ENCODE data around the gene VIPR1.
"Not testable (repeated sequence)": the region's sequence is repeated elsewhere in the genome, so short reads cannot be mapped to it uniquely, and the experiment has no call there.

VIPR1 gene

DNA sequence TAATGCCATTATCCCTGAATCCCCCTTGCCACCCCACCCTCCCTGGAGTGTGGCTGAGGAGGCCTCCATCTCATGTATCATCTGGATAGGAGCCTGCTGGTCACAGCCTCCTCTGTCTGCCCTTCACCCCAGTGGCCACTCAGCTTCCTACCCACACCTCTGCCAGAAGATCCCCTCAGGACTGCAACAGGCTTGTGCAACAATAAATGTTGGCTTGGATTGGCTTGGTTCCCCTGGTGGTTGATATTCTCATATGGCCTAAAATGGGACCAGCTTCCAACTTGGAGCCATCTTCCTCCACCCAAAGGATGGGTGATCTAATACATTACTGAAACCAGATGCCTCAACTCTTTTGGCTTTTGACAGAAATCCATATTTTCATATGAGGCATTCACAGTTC, 34.9 kb downstream of the VIPR1 start:
- DNase-seq, result no peak

- DNase-seq, result peak; percentile 10
Measured at GRCh38 chr3:42539871-42540714, 37.6 kb downstream of the VIPR1 start.

DNA sequence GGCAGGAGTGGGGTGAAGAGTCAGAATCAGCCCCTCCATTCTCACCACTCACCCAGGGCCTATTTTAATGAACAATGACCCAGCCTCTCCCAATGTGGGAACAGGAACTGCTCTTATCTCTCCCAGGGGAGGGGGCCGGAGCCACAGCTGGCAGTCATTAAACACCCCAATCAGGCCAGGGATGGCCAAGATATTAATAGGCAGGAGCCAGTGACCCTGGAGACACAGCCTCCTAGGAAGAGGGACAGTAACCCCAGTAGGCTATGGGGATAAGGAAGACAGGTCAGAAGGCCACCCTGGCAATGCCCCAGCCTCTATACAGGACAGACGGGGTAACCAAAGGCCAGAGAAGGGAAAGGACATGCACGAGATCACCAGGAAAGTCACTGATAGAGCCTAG, 38.6 kb downstream of the VIPR1 start:
- no peak for DNase-seq

DNA sequence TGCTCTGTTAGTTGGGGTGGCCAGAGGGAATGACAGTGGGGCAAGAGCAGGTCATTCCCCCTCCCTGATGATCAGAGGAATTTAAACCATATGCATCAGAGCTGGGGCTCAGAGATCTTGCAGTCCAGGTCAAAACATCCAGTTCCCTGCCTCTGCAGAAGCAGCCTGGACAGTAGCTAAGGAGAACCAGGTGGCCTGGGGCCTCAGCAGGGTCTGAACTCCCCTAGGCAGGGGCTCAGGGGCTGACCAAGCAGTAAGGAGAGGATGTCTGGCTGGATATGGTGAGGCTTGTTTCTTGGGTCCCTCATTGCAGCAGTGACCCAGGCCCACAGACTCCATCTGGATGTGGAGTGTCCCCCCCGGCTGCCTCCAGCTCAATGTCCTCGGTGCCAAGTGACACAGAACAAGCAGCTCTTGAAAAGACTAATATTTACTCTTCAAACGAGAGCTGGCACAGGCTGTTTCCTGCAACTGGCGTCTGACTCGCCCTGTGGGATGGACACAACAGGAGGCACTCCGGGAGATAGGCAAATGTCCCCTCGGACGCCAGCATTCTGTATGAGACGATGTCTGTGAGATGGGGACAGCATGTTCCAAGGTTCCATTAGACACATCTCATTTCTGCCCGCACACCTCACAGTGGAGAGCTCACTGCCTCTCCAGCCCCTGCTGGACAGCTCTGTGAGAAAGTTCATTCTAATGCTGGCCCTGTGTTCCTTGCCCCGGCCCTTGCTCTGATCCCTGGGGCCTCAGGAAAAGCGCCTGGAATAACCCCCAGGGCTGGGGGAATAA, 42.2 kb downstream of the VIPR1 start:
- DNase-seq, result no peak

DNA sequence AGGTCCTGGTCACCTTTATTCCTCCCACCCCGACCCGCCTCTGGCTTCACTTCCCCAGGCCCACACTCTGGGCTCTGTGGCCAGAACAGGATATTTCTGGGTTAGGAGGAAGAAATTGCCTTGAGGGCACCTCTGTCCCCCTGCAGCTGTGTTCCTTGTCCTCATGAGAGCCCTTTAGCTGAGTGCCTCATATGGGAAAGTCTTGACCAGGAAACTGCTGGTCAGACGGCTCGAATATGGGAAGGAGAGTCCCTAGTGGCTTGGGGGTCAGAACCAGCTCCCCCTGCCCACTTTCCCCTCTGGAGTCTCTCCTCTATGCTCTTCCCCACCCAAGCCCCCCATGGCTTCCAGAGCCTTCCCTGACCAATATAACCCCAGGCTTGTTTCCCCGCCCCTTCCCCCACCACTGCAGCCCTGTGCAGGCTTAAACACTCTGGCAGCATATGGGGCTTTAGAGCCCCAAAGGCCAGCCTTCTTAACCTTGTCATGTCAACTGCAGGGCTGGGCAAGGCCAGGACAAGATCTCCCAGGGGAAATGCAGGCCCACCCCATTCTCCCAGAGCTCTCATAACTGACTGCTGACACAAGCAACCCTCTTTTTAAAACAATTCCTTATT, 42.9 kb downstream of the VIPR1 start:
- DNase-seq, result no peak

DNA sequence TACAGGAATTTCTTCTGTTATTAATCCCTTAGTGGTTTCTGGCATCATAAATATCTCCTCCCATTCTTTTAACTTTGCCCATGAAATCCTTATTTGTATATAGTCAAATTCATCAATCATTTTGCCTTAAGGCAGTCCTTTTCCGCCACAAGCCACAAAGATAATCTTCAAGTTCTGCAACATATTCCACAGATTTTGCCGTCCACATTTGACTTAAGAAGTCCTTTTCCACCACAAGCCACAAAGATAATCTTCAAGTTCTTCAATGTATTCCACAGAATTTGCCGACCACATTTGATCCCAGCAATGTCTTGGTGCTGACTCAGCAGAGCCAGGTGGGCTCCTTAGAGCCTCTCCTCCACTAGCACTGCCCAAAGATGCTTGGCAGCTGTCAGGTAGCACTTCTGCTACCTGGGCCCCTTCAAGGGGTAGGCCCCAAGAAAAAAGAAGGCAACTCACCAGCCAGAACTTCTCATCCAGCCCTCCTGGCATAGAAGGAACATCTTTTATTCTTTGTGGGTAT, 44.3 kb downstream of the VIPR1 start:
- DNase-seq, result no peak

DNA sequence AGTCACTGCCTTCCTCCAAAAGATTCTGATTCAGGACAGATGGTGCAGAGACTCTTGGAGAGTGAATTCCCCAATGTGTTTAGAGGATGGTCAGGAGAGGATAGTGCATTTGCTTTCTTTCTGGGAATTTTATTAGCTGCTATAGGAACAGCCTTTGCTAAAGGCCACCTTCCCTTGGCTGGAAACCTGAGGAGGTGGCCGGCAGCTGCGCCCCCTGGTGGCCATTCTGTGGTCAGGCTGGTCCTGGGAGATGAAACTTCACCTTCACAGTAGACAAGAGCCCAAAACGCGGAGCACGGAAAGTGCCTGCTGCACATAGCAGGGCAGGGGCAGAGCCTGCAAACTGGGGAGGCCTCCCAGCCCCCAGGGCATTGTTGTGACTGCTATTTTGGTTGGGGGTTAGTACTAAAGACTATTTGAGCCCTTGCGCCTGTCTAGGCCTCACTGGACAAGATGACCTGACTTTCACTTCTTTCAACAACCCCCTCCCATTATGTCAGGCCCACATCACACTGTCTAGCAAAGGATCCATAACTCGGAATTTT, 45.0 kb downstream of the VIPR1 start:
- peak; percentile 41 for DNase-seq

DNA sequence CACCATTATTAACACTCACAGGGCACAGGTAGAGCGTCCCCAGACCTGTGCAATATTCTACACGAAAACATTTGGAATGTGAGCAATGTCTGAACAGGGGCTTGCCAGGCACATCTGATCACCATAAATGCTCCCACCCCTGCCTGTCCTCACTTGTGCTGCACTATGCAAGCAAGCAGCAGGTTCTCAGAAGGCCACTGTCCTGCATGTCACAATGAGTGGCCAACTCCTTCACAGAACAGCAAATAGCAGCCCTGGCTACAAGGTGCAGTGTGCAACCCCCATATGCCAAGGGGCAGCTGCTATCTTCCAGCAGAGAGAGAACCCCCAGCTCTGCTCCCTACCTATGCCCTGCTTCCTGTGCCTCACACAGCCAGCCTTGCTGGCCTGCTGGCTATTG, 46.7 kb downstream of the VIPR1 start:
- no peak for DNase-seq

GRCh38 chr3:42550250-42550649, 47.8 kb downstream of the VIPR1 start:
- no peak for DNase-seq

GRCh38 chr3:42552830-42553229, 50.4 kb downstream of the VIPR1 start:
- no peak for DNase-seq

DNA sequence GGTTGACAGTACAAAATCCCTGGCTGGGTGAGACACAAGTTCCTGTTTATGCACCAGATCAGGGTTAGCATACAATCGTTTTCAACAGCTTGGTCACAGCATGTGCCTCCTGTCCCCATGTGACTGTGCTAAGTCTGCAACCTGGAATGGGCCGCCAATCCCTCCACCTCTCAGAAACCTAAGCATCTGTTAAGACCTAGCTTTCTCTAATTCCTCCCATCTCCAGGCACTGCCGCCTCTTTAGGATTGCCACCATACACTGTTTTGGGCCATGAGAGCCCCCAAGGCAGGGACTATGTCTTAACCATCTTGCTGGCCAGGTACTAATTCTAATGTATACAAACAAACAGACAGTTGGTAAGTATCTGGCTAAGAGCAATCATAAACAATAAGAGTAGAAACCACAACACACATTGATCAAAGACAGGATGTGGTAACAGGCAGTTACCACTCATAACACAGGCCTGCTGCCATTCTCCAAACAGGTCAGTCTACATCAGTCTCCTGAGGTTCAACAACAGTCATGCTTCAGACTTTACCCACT, 53.7 kb downstream of the VIPR1 start:
- DNase-seq, result no peak

GRCh38 chr3:42556817-42557216, 54.4 kb downstream of the VIPR1 start:
- DNase-seq, result not testable (repeated sequence)

- no peak for DNase-seq
Measured at GRCh38 chr3:42557854-42558253, 55.4 kb downstream of the VIPR1 start.

- no peak for DNase-seq
Measured at GRCh38 chr3:42562047-42562907, 59.8 kb downstream of the VIPR1 start.

DNA sequence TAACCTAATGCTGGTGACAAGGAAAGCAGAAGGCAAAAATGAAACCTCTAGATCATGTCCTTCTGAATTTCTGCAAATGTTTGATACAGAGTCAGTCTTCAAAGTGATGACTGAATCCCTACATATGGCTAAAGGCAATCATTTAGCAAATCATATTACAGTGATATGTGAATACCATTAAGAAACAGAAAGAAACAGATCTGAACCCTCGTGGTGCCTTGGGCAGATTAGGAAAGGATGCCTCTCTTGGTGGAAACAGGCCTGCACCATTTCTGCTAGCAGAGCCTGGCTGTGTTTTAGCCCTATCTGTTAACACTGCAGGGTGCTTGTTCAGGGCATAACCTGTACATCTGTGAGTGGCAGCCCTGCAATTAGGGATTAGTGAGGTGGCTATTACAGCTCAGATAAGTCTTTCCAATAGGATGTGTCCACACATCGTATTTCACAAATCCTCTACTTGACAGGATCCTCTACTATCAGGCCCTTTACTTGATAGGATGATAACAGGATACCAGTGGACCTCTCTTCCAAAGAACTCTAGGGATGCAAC, 67.2 kb downstream of the VIPR1 start:
- no peak for DNase-seq

DNA sequence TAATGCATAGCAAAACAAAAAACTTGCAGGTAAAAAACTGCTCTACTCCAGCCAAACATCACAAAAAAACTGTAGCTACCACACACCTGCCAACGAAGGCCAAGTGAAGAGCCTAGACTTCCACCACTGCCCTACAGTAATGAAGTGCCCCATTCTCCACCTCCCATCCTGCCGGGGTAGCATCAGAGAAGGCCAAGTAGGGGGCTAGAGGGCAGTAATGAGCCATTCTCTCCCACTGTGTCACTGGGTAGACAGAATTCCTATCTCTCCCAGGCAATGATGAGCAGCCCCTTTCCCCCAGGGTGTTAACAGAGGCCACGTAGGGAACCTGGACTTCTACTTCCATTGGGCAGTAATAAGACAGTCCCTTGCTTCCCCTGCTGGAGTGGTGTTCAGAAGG, 69.8 kb downstream of the VIPR1 start:
- peak; percentile 43 for DNase-seq

DNA sequence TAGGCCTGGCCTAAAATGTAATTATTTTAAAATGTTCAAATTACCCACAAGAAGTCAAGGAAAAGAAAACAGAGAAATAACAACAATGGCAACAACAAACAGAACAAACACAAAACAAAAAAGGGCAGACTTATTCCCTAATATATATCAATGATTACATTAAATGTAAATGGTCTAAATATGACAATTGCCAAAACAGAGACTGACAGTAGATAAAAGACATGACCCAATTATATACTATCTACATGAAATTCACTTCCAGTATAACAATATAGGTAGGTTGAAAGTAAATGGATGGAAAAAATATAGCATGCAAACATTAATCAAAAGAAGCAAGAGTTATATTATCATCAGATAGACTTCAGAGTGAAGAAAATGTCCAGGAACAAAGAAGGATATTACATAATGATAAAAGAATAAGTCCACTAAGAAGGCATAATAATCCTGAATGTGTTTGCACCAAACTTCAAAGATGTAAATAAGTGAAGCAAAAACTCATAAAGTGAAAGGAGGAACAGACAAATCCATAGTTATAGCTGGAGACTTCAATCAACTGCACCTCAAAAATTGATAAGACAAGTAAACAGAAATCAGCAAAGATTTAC, 72.8 kb downstream of the VIPR1 start:
- DNase-seq, result no peak

GRCh38 chr3:42578054-42578453, 75.6 kb downstream of the VIPR1 start:
- DNase-seq, result no peak

GRCh38 chr3:42579346-42579745, 76.9 kb downstream of the VIPR1 start:
- not testable (repeated sequence) for DNase-seq

GRCh38 chr3:42581400-42581708, 78.9 kb downstream of the VIPR1 start:
- no peak for DNase-seq
